NB4 (cell line): ENCODE measurements around the gene DYSF.

Source experiments
- DNase-seq: peaks from one replicate; pipeline ENCODE4 v3.0.0; 2010; ENCODE audit warnings: low read depth
- H3K4me3 ChIP-seq: one replicate; pipeline ENCODE4 v1.5.1; 2011; ENCODE audit warnings: mild to moderate bottlenecking, low read depth, low read length, moderate library complexity
- MYC ChIP-seq: IDR thresholded peaks from 2 replicates; pipeline ENCODE4 v1.6.1; 2011; ENCODE audit warnings: low read depth, low read length
- POLR2A ChIP-seq: IDR thresholded peaks from 2 replicates; pipeline ENCODE4 v1.6.1; 2011; ENCODE audit warnings: mild to moderate bottlenecking; ENCODE audit not compliant: insufficient read length; ENCODE audit errors: extremely low read depth
- TF ChIP-seq, protein P1 (sequence below): IDR thresholded peaks from 2 replicates; pipeline ENCODE4 v1.6.1; 2011; ENCODE audit warnings: low read depth, low read length
- TF ChIP-seq, protein P2 (sequence below): IDR thresholded peaks from one replicate; pipeline ENCODE4 v1.5.1; 2012; ENCODE audit warnings: low read depth, low read length

Gene DYSF

DNA sequence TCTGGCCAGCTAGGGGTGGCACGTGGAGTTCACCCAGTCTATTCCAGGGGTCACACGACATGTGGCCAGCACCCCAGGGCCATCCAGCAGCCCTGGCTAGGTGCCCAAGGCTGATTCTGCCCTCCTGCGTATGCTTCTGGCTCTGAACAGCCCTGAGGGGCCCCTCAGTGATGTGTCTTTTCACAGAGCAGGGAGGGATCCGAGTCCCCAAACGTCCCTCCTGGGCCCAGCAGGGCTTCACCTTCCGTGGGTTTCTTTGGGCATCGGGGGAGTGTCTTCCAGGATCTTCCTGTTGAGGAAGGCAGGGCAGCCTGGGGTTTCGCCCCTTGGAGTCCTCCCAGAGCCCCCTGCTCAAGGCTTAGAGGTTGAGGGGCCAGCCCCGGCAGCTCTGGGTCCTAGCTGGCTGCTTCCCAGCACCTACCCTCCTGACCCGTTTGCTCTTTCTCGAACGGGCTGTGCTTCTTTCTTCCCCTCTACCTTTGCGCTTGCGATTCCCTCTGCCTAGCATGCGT lies 165.9 kb downstream of the DYSF start:
- H3K4me3 ChIP-seq = no peak overlapping the region
- DNase-seq = no peak
- TF ChIP-seq, protein P1, sequence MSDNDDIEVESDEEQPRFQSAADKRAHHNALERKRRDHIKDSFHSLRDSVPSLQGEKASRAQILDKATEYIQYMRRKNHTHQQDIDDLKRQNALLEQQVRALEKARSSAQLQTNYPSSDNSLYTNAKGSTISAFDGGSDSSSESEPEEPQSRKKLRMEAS = no peak
- TF ChIP-seq, protein P2, sequence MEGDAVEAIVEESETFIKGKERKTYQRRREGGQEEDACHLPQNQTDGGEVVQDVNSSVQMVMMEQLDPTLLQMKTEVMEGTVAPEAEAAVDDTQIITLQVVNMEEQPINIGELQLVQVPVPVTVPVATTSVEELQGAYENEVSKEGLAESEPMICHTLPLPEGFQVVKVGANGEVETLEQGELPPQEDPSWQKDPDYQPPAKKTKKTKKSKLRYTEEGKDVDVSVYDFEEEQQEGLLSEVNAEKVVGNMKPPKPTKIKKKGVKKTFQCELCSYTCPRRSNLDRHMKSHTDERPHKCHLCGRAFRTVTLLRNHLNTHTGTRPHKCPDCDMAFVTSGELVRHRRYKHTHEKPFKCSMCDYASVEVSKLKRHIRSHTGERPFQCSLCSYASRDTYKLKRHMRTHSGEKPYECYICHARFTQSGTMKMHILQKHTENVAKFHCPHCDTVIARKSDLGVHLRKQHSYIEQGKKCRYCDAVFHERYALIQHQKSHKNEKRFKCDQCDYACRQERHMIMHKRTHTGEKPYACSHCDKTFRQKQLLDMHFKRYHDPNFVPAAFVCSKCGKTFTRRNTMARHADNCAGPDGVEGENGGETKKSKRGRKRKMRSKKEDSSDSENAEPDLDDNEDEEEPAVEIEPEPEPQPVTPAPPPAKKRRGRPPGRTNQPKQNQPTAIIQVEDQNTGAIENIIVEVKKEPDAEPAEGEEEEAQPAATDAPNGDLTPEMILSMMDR = no peak
- TF ChIP-seq POLR2A (no peak), MYC (no peak)

DNA sequence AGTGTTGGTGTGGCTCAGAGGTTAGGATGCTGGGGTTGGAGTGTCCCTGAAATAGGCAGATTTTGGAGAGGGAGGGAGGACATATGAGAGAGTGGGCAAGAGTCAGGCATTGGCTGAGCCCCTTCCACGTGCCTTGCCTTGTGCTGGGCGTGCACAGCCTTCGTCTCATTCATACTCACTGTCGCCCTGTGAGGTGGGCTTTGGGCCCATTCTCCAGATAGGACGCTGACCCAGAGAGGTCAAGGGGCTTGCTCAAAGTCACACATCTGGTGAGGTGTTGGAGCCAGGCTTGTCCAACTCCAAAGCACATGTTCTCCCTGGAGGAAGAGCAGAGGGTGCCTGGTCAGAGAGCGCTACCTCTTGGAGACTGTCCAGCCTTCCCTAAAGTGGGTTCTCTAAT lies 166.8 kb downstream of the DYSF start:
- no peak overlapping the region for H3K4me3 ChIP-seq
- no peak for DNase-seq
- TF ChIP-seq, protein P1 = no peak
- TF ChIP-seq, protein P2 = no peak
- TF ChIP-seq POLR2A (no peak), MYC (no peak)

DNA sequence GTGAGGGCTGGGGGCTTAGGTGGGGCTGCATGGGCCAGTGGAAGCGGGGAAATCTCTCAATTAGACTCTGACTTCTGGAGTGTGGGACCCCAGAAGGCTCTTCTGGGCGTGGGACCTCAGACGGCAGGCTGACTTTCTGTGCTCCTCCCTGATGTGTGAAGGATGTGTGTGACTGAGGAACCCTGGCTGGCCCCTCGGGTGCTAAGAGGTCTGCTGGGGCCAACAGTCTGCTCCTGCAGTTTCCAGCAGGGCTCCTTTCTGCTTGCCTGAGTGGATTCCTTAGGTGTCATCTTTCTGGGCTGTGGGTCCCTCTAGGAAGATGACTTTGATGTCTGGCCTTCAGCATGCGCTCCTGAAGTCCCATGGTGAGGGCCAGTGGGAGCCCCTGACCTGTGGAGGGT lies 167.5 kb downstream of the DYSF start:
- no peak overlapping the region for H3K4me3 ChIP-seq
- TF ChIP-seq MYC (no peak), POLR2A (no peak)
- TF ChIP-seq, protein P1 = no peak
- TF ChIP-seq, protein P2 = no peak
- DNase-seq = no peak

DNA sequence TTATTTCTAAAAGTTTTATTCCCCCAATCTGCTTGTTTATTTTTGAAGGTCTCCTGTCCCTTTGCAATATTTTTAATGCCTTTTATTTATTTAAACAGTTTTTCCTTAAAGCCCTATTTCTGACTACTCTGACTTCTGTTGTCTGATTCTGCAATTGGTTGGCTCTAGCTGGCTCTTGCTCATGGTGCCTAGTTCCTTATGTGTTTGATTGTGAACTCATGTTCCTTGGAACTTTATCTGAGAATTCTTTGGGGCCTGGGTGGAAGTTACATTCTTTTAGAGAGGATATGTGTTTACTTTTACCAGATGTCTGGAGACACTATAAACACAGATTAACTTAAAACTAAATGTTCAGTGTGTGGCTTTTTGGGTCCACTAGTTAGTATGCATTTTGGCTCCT lies 175.9 kb downstream of the DYSF start:
- H3K4me3 ChIP-seq = no peak overlapping the region
- DNase-seq = no peak
- no peak for TF ChIP-seq POLR2A
- no peak for TF ChIP-seq MYC
- TF ChIP-seq, protein P2 = no peak
- TF ChIP-seq, protein P1 = no peak

DNA sequence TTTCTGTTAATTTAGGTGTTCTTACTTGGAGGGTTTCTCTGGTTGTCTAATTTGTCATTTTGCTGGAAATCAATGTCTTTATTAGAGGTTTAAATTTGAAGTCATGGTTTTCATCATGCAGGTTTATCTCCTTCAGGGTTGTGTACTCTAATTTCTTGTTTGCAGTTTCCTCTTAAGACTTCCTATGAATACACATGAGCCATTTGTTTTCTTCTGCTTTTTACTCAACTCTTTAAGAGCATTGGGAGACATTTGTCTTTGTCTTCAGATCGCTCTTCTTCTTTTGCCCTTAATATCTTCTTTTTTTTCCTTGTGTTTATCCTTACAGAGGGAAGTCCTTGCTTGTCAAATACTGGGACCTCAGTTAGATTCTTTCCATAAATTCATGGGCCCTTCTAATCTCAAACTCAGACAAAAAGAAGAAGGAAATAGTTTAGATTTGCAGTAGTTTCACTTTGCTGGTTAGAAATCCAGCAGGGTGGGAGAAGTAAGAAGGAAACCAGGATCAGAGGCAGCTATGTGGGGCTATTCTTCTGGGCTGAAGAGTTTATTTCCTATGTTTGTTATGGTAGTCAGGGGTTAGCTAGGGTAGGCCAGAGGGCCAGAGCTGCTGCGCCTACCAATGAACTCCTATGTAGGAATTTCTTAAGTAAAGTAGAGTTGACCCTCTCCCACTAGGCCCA lies 176.6 kb downstream of the DYSF start:
- TF ChIP-seq, protein P2 = no peak
- TF ChIP-seq MYC (no peak), POLR2A (no peak)
- TF ChIP-seq, protein P1 = no peak
- no peak overlapping the region for H3K4me3 ChIP-seq
- no peak for DNase-seq
